A673 (cell line): ENCODE data around the gene RHBDD2. TPM values are rescaled to one million over a fixed set of nuclear protein-coding genes. Genes with fewer than 3 reads are reported as not detected.

Source experiments
- BruUV-seq: library from RNA; stranded (reverse); fragments of 400-500 nt; replicated peaks from 2 replicates; lab custom pipeline; 2021; lab: Mats Ljungman, UMichigan
- CTCF ChIA-PET: fragments of 300-600 bp; sonication (Branson Sonifier 250); formaldehyde crosslinking; loops from one replicate; lab custom pipeline; 2022; ENCODE audit warnings: antibody characterized with exemption; lab: Charles Lee
- POLR2A ChIA-PET: fragments of 300-600 bp; sonication (Branson Sonifier 250); formaldehyde crosslinking; loops from one replicate; lab custom pipeline; 2022; ENCODE audit warnings: antibody characterized with exemption; ENCODE audit not compliant: low non-redundant PET; lab: Charles Lee
- DNase-seq: peaks from one replicate; pipeline ENCODE4 v3.0.0-alpha.2; 2015; ENCODE audit warnings: low spot score
- H3K27ac ChIP-seq: fragments of 200-600 bp; sonication (generic); 2 replicates; pipeline ENCODE4 v1.5.1; 2016; ENCODE audit warnings: mixed run types, low read depth, mild to moderate bottlenecking, mixed read lengths, antibody characterized with exemption, low read length; ENCODE audit not compliant: poor library complexity, severe bottlenecking
- H3K27me3 ChIP-seq: fragments of 200-600 bp; sonication (generic); replicated peaks from 2 replicates; pipeline ENCODE4 v1.6.1; 2017; ENCODE audit warnings: mixed run types, low read depth, mild to moderate bottlenecking, mixed read lengths, antibody characterized with exemption, low read length; ENCODE audit not compliant: insufficient read depth, poor library complexity
- H3K36me3 ChIP-seq: fragments of 200-600 bp; sonication (generic); 2 replicates; pipeline ENCODE4 v1.6.1; 2016; ENCODE audit warnings: mixed run types, mild to moderate bottlenecking, mixed read lengths, antibody characterized with exemption, low read length; ENCODE audit not compliant: insufficient read depth, poor library complexity, severe bottlenecking
- H3K4me1 ChIP-seq: fragments of 200-600 bp; sonication (generic); 2 replicates; pipeline ENCODE4 v1.6.1; 2017; ENCODE audit warnings: mixed run types, mild to moderate bottlenecking, mixed read lengths, antibody characterized with exemption, low read length; ENCODE audit not compliant: insufficient read depth, poor library complexity, severe bottlenecking
- H3K4me3 ChIP-seq: fragments of 200-600 bp; sonication (generic); 2 replicates; pipeline ENCODE4 v1.5.1; 2016; ENCODE audit warnings: low read depth, mixed run types, mild to moderate bottlenecking, mixed read lengths, low read length; ENCODE audit not compliant: poor library complexity, severe bottlenecking
- H3K9me3 ChIP-seq: fragments of 200-600 bp; sonication (generic); 2 replicates; pipeline ENCODE4 v1.6.1; 2016; ENCODE audit warnings: mixed run types, low read depth, mild to moderate bottlenecking, mixed read lengths, antibody characterized with exemption, low read length; ENCODE audit not compliant: poor library complexity, severe bottlenecking
- EZH2 ChIP-seq: fragments of 200-600 bp; sonication (generic); IDR thresholded peaks from 2 replicates; pipeline ENCODE4 v1.6.1; 2017; ENCODE audit warnings: borderline replicate concordance, low read depth, mild to moderate bottlenecking, mixed read lengths, antibody characterized with exemption, low read length; ENCODE audit not compliant: poor library complexity, severe bottlenecking
- intact Hi-C: fragments of 100-400 bp; cut with micrococcal nuclease; formaldehyde crosslinking; loops from one replicate; pipeline ENCODE4 v1.10.0; 2022; ENCODE audit not compliant: unreplicated experiment
- total RNA-seq: library from RNA; stranded (reverse); gene quantifications from 2 replicates; pipeline ENCODE4 v1.2.3, GENCODE V29; 2021
- TF ChIP-seq, protein P1 (sequence below): fragments of 300-800, 200-600 bp; sonication (generic); conservative IDR thresholded peaks from 2 replicates; pipeline ENCODE4 v1.5.1; 2017; ENCODE audit warnings: low read depth, mild to moderate bottlenecking, antibody characterized with exemption, low read length, moderate library complexity, mixed read lengths

RHBDD2 gene
- total RNA-seq, 1 experiment from 2014 or later: 86.5 TPM

- no peaks in the 10 kb centered on the region for H3K27me3 ChIP-seq
- CTCF ChIA-PET: interaction anchor here (0.5 to 2.5 kb wide), 3 partner anchors 153 to 448 kb away, joined by 3 to 14 read pairs (median 4); no protein-coding TSS in a partner anchor
- no peaks in the 10 kb centered on the region for H3K9me3 ChIP-seq
- intact Hi-C loops: loop anchor here (2.0 kb wide), 1 partner anchor 152 kb away; no protein-coding TSS in a partner anchor
- H3K36me3 ChIP-seq: no peaks in the 10 kb centered on the region
- TF ChIP-seq, protein P1, sequence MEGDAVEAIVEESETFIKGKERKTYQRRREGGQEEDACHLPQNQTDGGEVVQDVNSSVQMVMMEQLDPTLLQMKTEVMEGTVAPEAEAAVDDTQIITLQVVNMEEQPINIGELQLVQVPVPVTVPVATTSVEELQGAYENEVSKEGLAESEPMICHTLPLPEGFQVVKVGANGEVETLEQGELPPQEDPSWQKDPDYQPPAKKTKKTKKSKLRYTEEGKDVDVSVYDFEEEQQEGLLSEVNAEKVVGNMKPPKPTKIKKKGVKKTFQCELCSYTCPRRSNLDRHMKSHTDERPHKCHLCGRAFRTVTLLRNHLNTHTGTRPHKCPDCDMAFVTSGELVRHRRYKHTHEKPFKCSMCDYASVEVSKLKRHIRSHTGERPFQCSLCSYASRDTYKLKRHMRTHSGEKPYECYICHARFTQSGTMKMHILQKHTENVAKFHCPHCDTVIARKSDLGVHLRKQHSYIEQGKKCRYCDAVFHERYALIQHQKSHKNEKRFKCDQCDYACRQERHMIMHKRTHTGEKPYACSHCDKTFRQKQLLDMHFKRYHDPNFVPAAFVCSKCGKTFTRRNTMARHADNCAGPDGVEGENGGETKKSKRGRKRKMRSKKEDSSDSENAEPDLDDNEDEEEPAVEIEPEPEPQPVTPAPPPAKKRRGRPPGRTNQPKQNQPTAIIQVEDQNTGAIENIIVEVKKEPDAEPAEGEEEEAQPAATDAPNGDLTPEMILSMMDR: peak; percentile 81
- TF ChIP-seq EZH2: no peak
- no peak overlapping the region for H3K27ac ChIP-seq
- H3K4me1 ChIP-seq: peaks cover 4% of the 10 kb centered on the region
- no peak overlapping the region for H3K4me3 ChIP-seq
- DNase-seq: peak; percentile 56
- POLR2A ChIA-PET: no interaction called here
- no TSS peak for BruUV-seq
Measured at GRCh38 chr7:75866489-75867389, 12.1 kb upstream of the RHBDD2 start.

GRCh38 chr7:75867390-75867717 lies 11.5 kb upstream of the RHBDD2 start:
- Histone ChIP-seq H3K4me3 (no peak overlapping the region), H3K27ac (no peak overlapping the region), H3K27me3 (no peaks in the 10 kb centered on the region), H3K36me3 (no peaks in the 10 kb centered on the region), H3K4me1 (peaks cover 7% of the 10 kb centered on the region), H3K9me3 (no peaks in the 10 kb centered on the region)
- no TSS peak for BruUV-seq
- no peak for DNase-seq
- intact Hi-C loops: loop anchor here (2.0 kb wide), 1 partner anchor 151 kb away; no protein-coding TSS in a partner anchor
- ChIA-PET CTCF (no interaction called here), POLR2A (no interaction called here)
- TF ChIP-seq, protein P1: no peak
- no peak for TF ChIP-seq EZH2

DNA sequence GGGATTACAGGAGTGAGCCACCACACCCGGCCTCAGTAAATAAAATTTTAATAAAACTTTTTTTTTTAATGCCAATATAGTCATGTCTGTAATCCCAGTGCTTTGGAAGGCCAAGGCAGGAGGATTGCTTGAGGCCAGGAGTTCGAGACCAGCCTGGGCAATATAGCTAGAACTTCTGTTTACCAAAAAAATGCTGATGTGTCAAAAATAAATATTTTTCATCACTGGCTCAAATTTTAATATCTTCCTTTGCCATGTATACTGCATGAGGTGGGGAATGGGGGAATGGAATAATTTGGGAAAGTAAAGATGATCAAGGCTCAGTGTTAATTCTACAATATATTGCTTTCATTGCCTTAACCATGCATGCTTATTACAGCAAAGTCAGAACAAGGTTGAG lies 10.7 kb upstream of the RHBDD2 start:
- Histone ChIP-seq H3K4me1 (peaks cover 9% of the 10 kb centered on the region), H3K9me3 (no peaks in the 10 kb centered on the region), H3K27ac (no peak overlapping the region), H3K4me3 (no peak overlapping the region), H3K36me3 (no peaks in the 10 kb centered on the region), H3K27me3 (no peaks in the 10 kb centered on the region)
- intact Hi-C loops: no loop called here
- ChIA-PET CTCF (no interaction called here), POLR2A (no interaction called here)
- no peak for TF ChIP-seq EZH2
- TF ChIP-seq, protein P1: no peak
- no peak for DNase-seq
- no TSS peak for BruUV-seq
